Loucy (cell line): ENCODE measurements around the gene SPATA24.

Experiments used
- CTCF ChIP-seq: fragments of 200-600 bp; sonication (generic); conservative IDR thresholded peaks from 2 replicates; pipeline ENCODE4 v1.5.1; 2014; ENCODE audit warnings: mild to moderate bottlenecking, antibody characterized with exemption, low read length
- EZH2phosphoT487 ChIP-seq: fragments of 200-600 bp; IDR thresholded peaks from 2 replicates; pipeline ENCODE4 v1.6.1; 2018; ENCODE audit warnings: antibody characterized with exemption, mild to moderate bottlenecking, moderate library complexity, borderline replicate concordance

GRCh38 chr5:139383993-139384590, 19.8 kb downstream of the SPATA24 start:
- no peak for TF ChIP-seq CTCF
- TF ChIP-seq EZH2phosphoT487 = no peak
